ENCODE measurements around the gene MELTF. TPM values are rescaled to one million over a fixed set of nuclear protein-coding genes. Genes with fewer than 3 reads are reported as not detected.
A peak's percentile ranks its signal among the peaks of the same experiment; 100 is the strongest.

MELTF gene
- total and polyA plus RNA-seq, 9 of the 15 experiments (the other 6 are each of a cell fraction or from before 2014, with no cell fraction given): 0.35 to 10.5 (median 4.5) TPM

GRCh38 chr3:197002701-197003454 lies 26.7 kb downstream of the MELTF start (continued):
- TF ChIP-seq ZBTB11 (CRISPR knock-in tag; IDR thresholded peaks at IDR 0.05) (peak in 1 of 3 experiments; percentile 61; a peak in 2 of 6 replicates), ZNF75A (CRISPR knock-in tag; IDR thresholded peaks at IDR 0.05) (no peak), PCBP1 (IDR thresholded peaks at IDR 0.05; ENCODE audit: low read depth, low read length, poor library complexity, severe bottlenecking) (peak; percentile 87), SMARCE1 (IDR thresholded peaks at IDR 0.05) (no peak), MCM5 (IDR thresholded peaks at IDR 0.05; ENCODE audit: low read depth) (no peak), EGR1 (conservative IDR thresholded peaks at IDR 0.05) (peak; percentile 53), NRF1 (conservative IDR thresholded peaks at IDR 0.05 in 1 of 2, IDR thresholded peaks at IDR 0.05 in 1 of 2) (no peak), PKNOX1 (IDR thresholded peaks at IDR 0.05) (no peak), NR3C1 (CRISPR knock-in tag; IDR thresholded peaks at IDR 0.05) (peak; percentile 42; the same call in 1 of the 2 replicates), MAX (CRISPR knock-in tag; IDR thresholded peaks at IDR 0.05) (peak; percentile 65), ZNF197 (CRISPR knock-in tag; IDR thresholded peaks at IDR 0.05; ENCODE audit: low read depth) (0 out of 2 replicates have a peak, but pooled peaks have one; percentile 74), TARDBP (IDR thresholded peaks at IDR 0.05) (no peak), RUNX1 (IDR thresholded peaks at IDR 0.05; ENCODE audit: low read depth) (no peak), ZNF717 (CRISPR knock-in tag; IDR thresholded peaks at IDR 0.05) (no peak), SAFB (IDR thresholded peaks at IDR 0.05; ENCODE audit: borderline replicate concordance, low read depth, low read length) (peak; percentile 85), HDAC2 (IDR thresholded peaks at IDR 0.05) (no peak), ILK (tag; IDR thresholded peaks at IDR 0.05; ENCODE audit: borderline replicate concordance, low read depth) (no peak), ZFX (CRISPR knock-in tag; IDR thresholded peaks at IDR 0.05) (peak; percentile 84), RAD21 (CRISPR knock-in tag; conservative IDR thresholded peaks at IDR 0.05 in 1 of 2, IDR thresholded peaks at IDR 0.05 in 1 of 2) (peak; percentile 47 to 69), CREB3L1 (IDR thresholded peaks at IDR 0.05; ENCODE audit: borderline replicate concordance, low read depth) (peak; percentile 42; the same call in 1 of the 2 replicates)

All from K562 (cell line).